Mammary epithelial cell (primary cell): Measurements from ENCODE around the gene FLYWCH2.

Source experiments
- EZH2 ChIP-seq: IDR thresholded peaks from 2 replicates; pipeline ENCODE4 v1.6.1; 2012; ENCODE audit warnings: low read length, inconsistent platforms, borderline replicate concordance
- TF ChIP-seq, protein P1 (sequence below), 2 donors: IDR thresholded peaks in 1 of 2; conservative IDR thresholded peaks in 1 of 2; 2 replicates each; pipeline ENCODE4 v1.5.1; 2011 to 2012; ENCODE audit warnings: inconsistent platforms in 2 of 2, low read length in 2 of 2, mild to moderate bottlenecking in 2 of 2, control low read depth in 1 of 2, low read depth in 1 of 2; ENCODE audit not compliant: insufficient read depth in 1 of 2; ENCODE audit errors: extremely low read depth in 1 of 2

DNA sequence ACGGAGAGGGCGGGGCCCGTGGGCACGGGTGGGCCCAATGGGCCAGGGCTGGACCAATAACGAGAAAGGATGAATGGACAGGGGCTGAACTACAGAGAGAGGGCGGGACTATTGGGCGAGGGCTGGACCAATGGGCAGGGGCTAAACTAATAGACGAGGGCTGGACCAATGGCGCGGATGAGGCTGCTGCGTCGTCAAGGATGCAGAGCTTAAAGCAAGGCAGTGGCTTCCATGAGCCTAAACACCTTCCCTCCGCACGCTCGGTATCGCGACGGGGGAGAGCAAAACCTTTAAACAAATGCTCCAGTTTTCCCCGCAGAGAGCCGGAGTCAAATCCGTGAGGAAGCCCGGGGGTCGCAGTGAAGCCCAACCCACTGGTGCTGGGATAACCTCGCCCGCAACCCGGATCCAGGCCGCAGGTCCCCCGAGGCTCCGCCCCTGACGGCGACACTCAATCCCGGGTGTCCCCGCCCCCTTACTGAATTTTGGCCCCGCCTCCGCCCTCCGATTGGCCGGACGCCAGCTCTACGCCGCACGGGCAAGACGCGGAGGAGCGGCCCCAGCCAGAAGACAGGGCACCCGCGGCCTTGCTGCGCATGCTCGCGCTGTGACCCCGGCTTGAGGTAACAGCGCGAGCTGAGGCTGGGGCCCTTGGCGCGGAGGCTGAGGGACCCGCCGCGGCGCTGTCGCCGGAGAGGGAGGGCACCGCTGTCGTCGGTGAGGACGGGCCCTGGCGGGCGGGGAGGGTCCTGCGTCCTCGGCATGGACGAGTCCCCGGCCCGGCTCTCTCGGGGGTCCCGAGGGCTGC lies at the start of gene FLYWCH2:
- TF ChIP-seq, protein P1, sequence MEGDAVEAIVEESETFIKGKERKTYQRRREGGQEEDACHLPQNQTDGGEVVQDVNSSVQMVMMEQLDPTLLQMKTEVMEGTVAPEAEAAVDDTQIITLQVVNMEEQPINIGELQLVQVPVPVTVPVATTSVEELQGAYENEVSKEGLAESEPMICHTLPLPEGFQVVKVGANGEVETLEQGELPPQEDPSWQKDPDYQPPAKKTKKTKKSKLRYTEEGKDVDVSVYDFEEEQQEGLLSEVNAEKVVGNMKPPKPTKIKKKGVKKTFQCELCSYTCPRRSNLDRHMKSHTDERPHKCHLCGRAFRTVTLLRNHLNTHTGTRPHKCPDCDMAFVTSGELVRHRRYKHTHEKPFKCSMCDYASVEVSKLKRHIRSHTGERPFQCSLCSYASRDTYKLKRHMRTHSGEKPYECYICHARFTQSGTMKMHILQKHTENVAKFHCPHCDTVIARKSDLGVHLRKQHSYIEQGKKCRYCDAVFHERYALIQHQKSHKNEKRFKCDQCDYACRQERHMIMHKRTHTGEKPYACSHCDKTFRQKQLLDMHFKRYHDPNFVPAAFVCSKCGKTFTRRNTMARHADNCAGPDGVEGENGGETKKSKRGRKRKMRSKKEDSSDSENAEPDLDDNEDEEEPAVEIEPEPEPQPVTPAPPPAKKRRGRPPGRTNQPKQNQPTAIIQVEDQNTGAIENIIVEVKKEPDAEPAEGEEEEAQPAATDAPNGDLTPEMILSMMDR (conservative IDR thresholded peaks at IDR 0.05 in 1 of 2, IDR thresholded peaks at IDR 0.05 in 1 of 2; ENCODE audit: extremely low read depth in 1 of 2, insufficient read depth in 1 of 2, low read depth in 1 of 2, low read length in 2 of 2): no peak
- no peak for TF ChIP-seq EZH2
